GM12878 (cell line): ENCODE data around the gene EDARADD. TPM values are rescaled to one million over a fixed set of nuclear protein-coding genes. Genes with fewer than 3 reads are reported as not detected.

Experiments used
- ATAC-seq: fragments of 200-7000 bp; cut with Tn5 transposase; 3 replicates; pipeline ENCODE4 v1.9.1; 2020; ENCODE audit warnings: mild to moderate bottlenecking, moderate library complexity
- BruUV-seq: library from RNA; stranded (reverse); fragments of 400-500 nt; replicated peaks from 2 replicates; lab custom pipeline; 2021; lab: Mats Ljungman, UMichigan
- CTCF ChIA-PET: fragments of 300-600 bp; sonication (Branson Sonifier 250); formaldehyde crosslinking; extraction: SDS; loops from one replicate; lab custom pipeline; 2021; ENCODE audit warnings: inconsistent platforms; lab: Yijun Ruan, JAX
- POLR2A ChIA-PET: fragments of 350-600 bp; formaldehyde crosslinking; extraction: SDS; loops from one replicate; lab custom pipeline; 2021; ENCODE audit warnings: inconsistent platforms; lab: Charles Lee
- RAD21 ChIA-PET: fragments of 300-600 bp; sonication (Branson Sonifier 250); formaldehyde crosslinking; loops from one replicate; lab custom pipeline; 2023; ENCODE audit warnings: antibody characterized with exemption; ENCODE audit not compliant: unreplicated experiment; lab: Charles Lee
- SMC1A ChIA-PET: fragments of 300-600 bp; sonication (Branson Sonifier 250); formaldehyde crosslinking; loops from one replicate; lab custom pipeline; 2023; ENCODE audit not compliant: unreplicated experiment, uncharacterized antibody; lab: Charles Lee
- DNase-seq: peaks from one replicate; pipeline ENCODE4 v3.0.0-alpha.2; 2011; ENCODE audit warnings: low read depth, low spot score
- FAIRE-seq: peaks from 3 replicates; lab custom pipeline; 2011; peaks lifted over from hg19 to GRCh38; lab: Jason Lieb, UNC
- H2AFZ ChIP-seq: 2 replicates; pipeline ENCODE4 v1.6.0; 2011; ENCODE audit warnings: low read depth, low read length, control low read depth; ENCODE audit not compliant: control insufficient read depth
- H3K27ac ChIP-seq: 2 replicates; pipeline ENCODE4 v1.5.1; 2011; ENCODE audit warnings: control low read depth; ENCODE audit not compliant: control insufficient read depth, insufficient read depth
- H3K27me3 ChIP-seq, 2 experiments: replicated peaks in 1 of 2; 2 replicates each; pipeline versions ENCODE4 v1.6.0 to v1.6.1; 2011; ENCODE audit warnings: low read length in 1 of 2; ENCODE audit not compliant: control insufficient read depth in 2 of 2, insufficient read depth in 2 of 2
- H3K36me3 ChIP-seq, 2 experiments: 2 replicates each; pipeline ENCODE4 v1.5.1; 2011; ENCODE audit warnings: low read length in 1 of 2; ENCODE audit not compliant: control insufficient read depth in 2 of 2, insufficient read depth in 2 of 2
- H3K4me1 ChIP-seq: 2 replicates; pipeline ENCODE4 v1.6.1; 2011; ENCODE audit warnings: mild to moderate bottlenecking, low read length, moderate library complexity, mixed read lengths; ENCODE audit not compliant: control insufficient read depth, insufficient read depth
- H3K4me2 ChIP-seq: 2 replicates; pipeline ENCODE4 v1.6.0; 2011; ENCODE audit warnings: control low read depth; ENCODE audit not compliant: control insufficient read depth, insufficient read depth
- H3K4me3 ChIP-seq: fragments of 200-600 bp; sonication (generic); 2 replicates; pipeline ENCODE4 v1.5.1; 2016
- H3K79me2 ChIP-seq: 2 replicates; pipeline ENCODE4 v1.6.0; 2011; ENCODE audit warnings: low read length; ENCODE audit not compliant: control insufficient read depth, insufficient read depth
- H3K9ac ChIP-seq: 2 replicates; pipeline ENCODE4 v1.8.0; 2011; ENCODE audit warnings: low read length, control low read depth, mixed read lengths; ENCODE audit not compliant: control insufficient read depth, insufficient read depth
- H3K9me3 ChIP-seq: replicated peaks from 3 replicates; pipeline ENCODE4 v1.5.1; 2011; ENCODE audit warnings: mild to moderate bottlenecking, low read length; ENCODE audit not compliant: control insufficient read depth, insufficient read depth
- H4K20me1 ChIP-seq: 2 replicates; pipeline ENCODE4 v1.6.0; 2011; ENCODE audit not compliant: control insufficient read depth, insufficient read depth
- CUX1 ChIP-seq: IDR thresholded peaks from 2 replicates; pipeline ENCODE4 v1.6.1; 2012; ENCODE audit warnings: improper control_type of control experiment, low read depth, low read length; ENCODE audit not compliant: insufficient replicate concordance
- FOXM1 ChIP-seq: IDR thresholded peaks from 2 replicates; pipeline ENCODE4 v1.6.1; 2012; ENCODE audit warnings: low read depth, mild to moderate bottlenecking, inconsistent platforms, low read length, moderate library complexity
- MYB ChIP-seq: fragments of 150-350 bp; IDR thresholded peaks from 2 replicates; pipeline ENCODE4 v1.6.1; 2014; ENCODE audit warnings: mild to moderate bottlenecking, low read depth, low read length, borderline replicate concordance
- NFYA ChIP-seq: IDR thresholded peaks from 2 replicates; pipeline ENCODE4 v1.6.1; 2011; ENCODE audit warnings: low read depth, mild to moderate bottlenecking, low read length, improper control_type of control experiment, borderline replicate concordance
- PRDM15 ChIP-seq: fragments of 450-650 bp; formaldehyde crosslinking; IDR thresholded peaks from 2 replicates; pipeline ENCODE4 v1.4.0; 2020; ENCODE audit warnings: mild to moderate bottlenecking, moderate library complexity
- RFX5 ChIP-seq: IDR thresholded peaks from 2 replicates; pipeline ENCODE4 v1.6.1; 2011; ENCODE audit warnings: low read depth, low read length, improper control_type of control experiment
- RUNX3 ChIP-seq: IDR thresholded peaks from 2 replicates; pipeline ENCODE4 v1.6.1; 2012; ENCODE audit warnings: low read length, inconsistent platforms
- SPI1 ChIP-seq: IDR thresholded peaks from 2 replicates; pipeline ENCODE4 v1.6.1; 2011; ENCODE audit warnings: low read depth, mild to moderate bottlenecking, low read length, moderate library complexity, borderline replicate concordance; ENCODE audit not compliant: insufficient read depth
- STAT3 ChIP-seq: IDR thresholded peaks from 2 replicates; pipeline ENCODE4 v1.6.1; 2011; ENCODE audit warnings: low read depth, low read length, improper control_type of control experiment
- ZSCAN29 ChIP-seq: fragments of 450-650 bp; IDR thresholded peaks from 2 replicates; pipeline ENCODE4 v1.6.1; 2017; ENCODE audit warnings: mild to moderate bottlenecking, moderate library complexity
- WGBS: methylation state at CpG from one replicate; pipeline ENCODE4 v1.1.6; 2016; ENCODE audit warnings: low lambda C conversion rate; ENCODE audit not compliant: insufficient replicate concordance, insufficient coverage; ENCODE audit errors: missing lambda C conversion rate; 5-methylcytosine and 5-hydroxymethylcytosine counted together
- in situ Hi-C: fragments of 300-500 bp; cut with MboI; formaldehyde crosslinking; loops from 9 replicates; pipeline ENCODE4 v1.14.3; 2018; ENCODE audit warnings: mixed read lengths
- intact Hi-C: fragments of 100-400 bp; cut with micrococcal nuclease; formaldehyde crosslinking; loops from one replicate; pipeline ENCODE4 v1.14.2; 2022; ENCODE audit not compliant: unreplicated experiment
- polyA plus RNA-seq, 11 experiments: library from polyadenylated mRNA; depleted of rRNA in 4 of 11; unstranded in 6 of 11; stranded (reverse) in 5 of 11; fragments of >200 nt; fragmentation: Nextera tagmentation in 4 of 11; fragmentation: Illumina TruSeq in 1 of 11; extraction: Ambion mirVana in 4 of 11; extraction: Trizol in 1 of 11; gene quantifications; 1 replicate in 1 of 11; 2 replicates in 10 of 11; pipeline versions ENCODE4 v1.2.1 to v1.2.3, GENCODE V29; 2011 to 2016; ENCODE audit warnings: inconsistent platforms in 2 of 11, missing spikeins in 2 of 11, low read depth in 1 of 11
- total RNA-seq, 4 experiments: library from RNA; depleted of rRNA in 3 of 4; stranded (reverse); fragments of >200 nt in 3 of 4; fragmentation: Illumina TruSeq in 1 of 4; extraction: Trizol in 1 of 4; gene quantifications; 2 replicates each; pipeline versions ENCODE4 v1.2.1 to v1.2.3, GENCODE V29; 2013 to 2021

EDARADD gene
- total and polyA plus RNA-seq, 10 of the 15 experiments (the other 5 are each of a cell fraction or from before 2014, with no cell fraction given): 0.58 to 6.1 (median 4.7) TPM

- Histone ChIP-seq H3K27ac (no peak overlapping the region), H4K20me1 (no peaks in the 10 kb centered on the region)
- no TSS peak for BruUV-seq
- DNase-seq (no peak), FAIRE-seq (no peak)
- in situ Hi-C loops: no loop called here
- POLR2A ChIA-PET: interaction anchor here (0.5 to 0.8 kb wide), 2 partner anchors 112 to 160 kb away, joined by 3 to 5 read pairs; no protein-coding TSS in a partner anchor
- TF ChIP-seq PRDM15 (CRISPR knock-in tag) (no peak), RUNX3 (no peak), SPI1 (no peak), STAT3 (no peak), ZSCAN29 (no peak), RFX5 (no peak), MYB (no peak), CUX1 (no peak), FOXM1 (no peak), NFYA (no peak)
- TF ChIP-seq, all 136 proteins: peak for 0
- intact Hi-C loops: no loop called here
- ATAC-seq: no peak
- Histone ChIP-seq H3K4me3 (no peak overlapping the region), H3K27me3 (no peaks in the 10 kb centered on the region), H3K4me2 (no peak overlapping the region), H3K4me1 (peaks cover 16% of the 10 kb centered on the region), H3K9ac (no peak overlapping the region), H3K9me3 (no peaks in the 10 kb centered on the region; the same call in 2 of the 3 replicates), H3K79me2 (no peaks in the 10 kb centered on the region), H2AFZ (no peak overlapping the region), H3K36me3 (no peaks in the 10 kb centered on the region)
- RAD21 ChIA-PET: no interaction called here
- CTCF ChIA-PET: interaction anchor here (1.4 kb wide), 1 partner anchor 9 kb away, joined by 6 read pairs; no protein-coding TSS in a partner anchor
- SMC1A ChIA-PET: interaction anchor here (0.8 to 1.7 kb wide), 3 partner anchors 13 to 310 kb away, joined by 3 to 5 read pairs (median 3); no protein-coding TSS in a partner anchor
- 59% methylated on average over 4 of the region's 4 CpGs for WGBS
Observed at GRCh38 chr1:236455243-236455642, 61.2 kb downstream of the EDARADD start.
